Endothelial cell of umbilical vein (primary cell): ENCODE data around the gene PSMA8. TPM values are rescaled to one million over a fixed set of nuclear protein-coding genes. Genes with fewer than 3 reads are reported as not detected.

Source experiments
- BruUV-seq: library from RNA; stranded (reverse); fragments of 400-500 nt; replicated peaks from 2 replicates; lab custom pipeline; 2021; lab: Mats Ljungman, UMichigan
- CTCF ChIA-PET: fragments of 300-600, 350-600 bp; sonication (Branson Sonifier 250); formaldehyde crosslinking; loops from one replicate; lab custom pipeline; 2021; ENCODE audit warnings: antibody characterized with exemption, inconsistent platforms; lab: Charles Lee
- POLR2A ChIA-PET: fragments of 300-600, 350-600 bp; sonication (Branson Sonifier 250); formaldehyde crosslinking; loops from one replicate; lab custom pipeline; 2021; ENCODE audit warnings: antibody characterized with exemption, inconsistent platforms; lab: Charles Lee
- DNase-seq: peaks from one replicate; pipeline ENCODE4 v3.0.0-alpha.2; 2011; ENCODE audit warnings: low read depth, low spot score
- FAIRE-seq: peaks from 2 replicates; lab custom pipeline; 2011; peaks lifted over from hg19 to GRCh38; lab: Jason Lieb, UNC
- H2AFZ ChIP-seq: 2 replicates; pipeline ENCODE4 v1.6.0; 2012; ENCODE audit warnings: low read depth, low read length, control low read depth, inconsistent platforms
- H3K27ac ChIP-seq: 2 replicates; pipeline ENCODE4 v1.5.1; 2011; ENCODE audit warnings: low read depth, mild to moderate bottlenecking, control low read depth, low read length, moderate library complexity; ENCODE audit not compliant: insufficient read depth
- H3K27me3 ChIP-seq, 2 experiments: 2 replicates each; pipeline versions ENCODE4 v1.6.0 to v1.6.1; 2011; ENCODE audit warnings: low read length in 2 of 2, mixed read lengths in 1 of 2; ENCODE audit not compliant: control insufficient read depth in 2 of 2, insufficient read depth in 2 of 2
- H3K36me3 ChIP-seq, 2 experiments: 2 replicates in 1 of 2; 3 replicates in 1 of 2; pipeline ENCODE4 v1.5.1; 2011; ENCODE audit warnings: low read length in 2 of 2, mild to moderate bottlenecking in 1 of 2, moderate library complexity in 1 of 2; ENCODE audit not compliant: control insufficient read depth in 2 of 2, insufficient read depth in 2 of 2; ENCODE audit errors: extremely low read depth in 1 of 2
- H3K4me1 ChIP-seq: 3 replicates; pipeline ENCODE4 v1.5.1; 2011; ENCODE audit warnings: mild to moderate bottlenecking, low read length; ENCODE audit not compliant: control insufficient read depth, insufficient read depth; ENCODE audit errors: extremely low read depth
- H3K4me2 ChIP-seq: 2 replicates; pipeline ENCODE4 v1.6.1; 2011; ENCODE audit warnings: low read length, control low read depth, mixed read lengths; ENCODE audit not compliant: insufficient read depth
- H3K4me3 ChIP-seq, 3 experiments: fragments of 200-600 bp in 1 of 3; sonication (generic), shearing (Covaris generic) in 1 of 3; replicated peaks in 1 of 3; 2 replicates each; pipeline ENCODE4 v1.5.1; 2011 to 2016; ENCODE audit warnings: control low read depth in 3 of 3, low read length in 3 of 3, mild to moderate bottlenecking in 2 of 3, inconsistent platforms in 1 of 3, low read depth in 1 of 3, moderate library complexity in 1 of 3; ENCODE audit not compliant: insufficient read depth in 1 of 3
- H3K79me2 ChIP-seq: 2 replicates; pipeline ENCODE4 v1.6.0; 2012; ENCODE audit warnings: low read length, inconsistent platforms; ENCODE audit not compliant: control insufficient read depth, insufficient read depth
- H3K9ac ChIP-seq: replicated peaks from 2 replicates; pipeline ENCODE3; 2011; ENCODE audit warnings: low read length, control low read depth; ENCODE audit not compliant: insufficient read depth; ENCODE audit errors: extremely low read depth
- H3K9me1 ChIP-seq: replicated peaks from 3 replicates; pipeline ENCODE4 v1.6.0; 2011; ENCODE audit warnings: mild to moderate bottlenecking, low read length; ENCODE audit not compliant: control insufficient read depth, insufficient read depth; ENCODE audit errors: extremely low read depth
- H3K9me3 ChIP-seq: replicated peaks from 2 replicates; pipeline ENCODE4 v1.5.1; 2012; ENCODE audit warnings: low read length, inconsistent platforms; ENCODE audit not compliant: control insufficient read depth, insufficient read depth
- H4K20me1 ChIP-seq: replicated peaks from 2 replicates; pipeline ENCODE3; 2011; ENCODE audit warnings: mild to moderate bottlenecking, low read length; ENCODE audit not compliant: control insufficient read depth, insufficient read depth; ENCODE audit errors: extremely low read depth
- EZH2 ChIP-seq: IDR thresholded peaks from 2 replicates; pipeline ENCODE4 v1.6.1; 2012; ENCODE audit warnings: borderline replicate concordance, low read depth, mild to moderate bottlenecking, moderate library complexity, low read length, inconsistent platforms; ENCODE audit not compliant: severe bottlenecking
- FOS ChIP-seq: IDR thresholded peaks from 2 replicates; pipeline ENCODE4 v1.6.1; 2011; ENCODE audit warnings: mild to moderate bottlenecking, low read length, moderate library complexity, borderline replicate concordance; ENCODE audit not compliant: insufficient read depth
- GATA2 ChIP-seq: IDR thresholded peaks from 2 replicates; pipeline ENCODE4 v1.7.0; 2011; ENCODE audit warnings: low read depth, mild to moderate bottlenecking, moderate library complexity, mixed read lengths, low read length; ENCODE audit not compliant: insufficient read length, insufficient read depth
- JUN ChIP-seq: IDR thresholded peaks from 2 replicates; pipeline ENCODE4 v1.6.1; 2011; ENCODE audit warnings: borderline replicate concordance, low read depth; ENCODE audit not compliant: insufficient read length, insufficient read depth
- MYC ChIP-seq: IDR thresholded peaks from one replicate; pipeline ENCODE4 v1.6.1; 2011; ENCODE audit warnings: mild to moderate bottlenecking, low read depth, low read length
- POLR2A ChIP-seq: IDR thresholded peaks from 2 replicates; pipeline ENCODE4 v1.6.1; 2012; ENCODE audit warnings: low read depth, mild to moderate bottlenecking, control low read depth, low read length
- POLR2AphosphoS5 ChIP-seq: IDR thresholded peaks from 2 replicates; pipeline ENCODE4 v1.6.1; 2012; ENCODE audit warnings: low read depth, mild to moderate bottlenecking, control low read depth, low read length, moderate library complexity; ENCODE audit not compliant: insufficient read depth
- dilution Hi-C: fragments of 300-500 bp; cut with MboI; formaldehyde crosslinking; loops from one replicate; pipeline ENCODE4 v1.15.0; 2019; ENCODE audit warnings: low sequenced_read_pairs; ENCODE audit not compliant: extremely low pct_ligation_motif_present
- intact Hi-C: fragments of 100-400 bp; cut with micrococcal nuclease; formaldehyde crosslinking; loops from one replicate; pipeline ENCODE4 v1.10.0; 2022
- polyA plus RNA-seq, 4 experiments: library from polyadenylated mRNA; depleted of rRNA in 3 of 4; stranded (reverse) in 3 of 4; unstranded in 1 of 4; fragments of >200 nt; gene quantifications; 2 replicates each; pipeline versions ENCODE4 v1.2.1 to v1.2.3, GENCODE V29; 2011 to 2012; ENCODE audit warnings: missing spikeins in 1 of 4
- total RNA-seq: library from RNA; stranded (reverse); gene quantifications from 2 replicates; pipeline ENCODE4 v1.2.3, GENCODE V29; 2021
- TF ChIP-seq, protein P1 (sequence below), 2 donors: IDR thresholded peaks; 1 replicate in 1 of 2; 2 replicates in 1 of 2; pipeline ENCODE4 v1.5.1; 2011; ENCODE audit warnings: low read length in 2 of 2, mild to moderate bottlenecking in 2 of 2, moderate library complexity in 2 of 2, control low read depth in 1 of 2, inconsistent platforms in 1 of 2, low read depth in 1 of 2; ENCODE audit not compliant: insufficient read depth in 1 of 2; ENCODE audit errors: extremely low read depth in 1 of 2
- TF ChIP-seq, protein P2 (sequence below): IDR thresholded peaks from 2 replicates; pipeline ENCODE4 v1.6.1; 2011; ENCODE audit not compliant: insufficient read depth, insufficient read length

PSMA8 gene
- total and polyA plus RNA-seq, 2 donors (not counting 3 experiments of a cell fraction or from before 2014, with no cell fraction given), result not detected

DNA sequence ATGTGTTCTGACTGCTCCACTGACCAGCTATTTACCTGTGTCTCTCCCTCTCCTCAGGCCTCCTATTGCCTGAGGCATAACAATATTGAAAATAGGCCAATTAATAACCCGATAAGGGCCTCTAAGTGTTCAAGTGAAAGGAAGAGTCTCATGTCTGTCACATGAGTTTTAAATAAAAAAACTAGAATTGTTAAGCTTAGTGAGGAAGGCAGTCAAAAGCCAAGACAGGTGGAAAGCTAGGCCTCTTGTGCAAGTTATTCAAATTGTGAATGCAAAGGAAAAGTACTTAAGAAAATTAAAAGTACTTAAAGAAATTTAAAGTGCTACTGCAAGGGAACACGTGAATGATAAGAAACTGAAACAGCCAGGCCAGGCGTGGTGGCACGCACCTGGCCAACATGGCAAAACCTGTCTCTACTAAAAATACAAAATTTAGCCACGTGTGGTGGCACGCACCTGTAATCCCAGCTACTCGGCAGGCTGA, 47.7 kb downstream of the PSMA8 start:
- FAIRE-seq, result no peak
- Histone ChIP-seq H3K9me3 (no peaks in the 10 kb centered on the region), H3K9me1 (no peaks in the 10 kb centered on the region), H3K4me1 (no peaks in the 10 kb centered on the region), H3K79me2 (no peaks in the 10 kb centered on the region), H3K4me3 (no peak overlapping the region), H2AFZ (no peak overlapping the region), H3K27me3 (peaks cover 0 to 3% of the 10 kb centered on the region in 2 experiments), H3K36me3 (no peaks in the 10 kb centered on the region), H3K9ac (no peak overlapping the region), H4K20me1 (no peaks in the 10 kb centered on the region), H3K4me2 (no peak overlapping the region), H3K27ac (no peak overlapping the region)
- no TSS peak for BruUV-seq
- dilution Hi-C loops (no loop called here), intact Hi-C loops (no loop called here)
- POLR2A ChIA-PET, result no interaction called here
- DNase-seq, result no peak
- no peak for TF ChIP-seq EZH2
- no peak for TF ChIP-seq MYC
- TF ChIP-seq, protein P1, sequence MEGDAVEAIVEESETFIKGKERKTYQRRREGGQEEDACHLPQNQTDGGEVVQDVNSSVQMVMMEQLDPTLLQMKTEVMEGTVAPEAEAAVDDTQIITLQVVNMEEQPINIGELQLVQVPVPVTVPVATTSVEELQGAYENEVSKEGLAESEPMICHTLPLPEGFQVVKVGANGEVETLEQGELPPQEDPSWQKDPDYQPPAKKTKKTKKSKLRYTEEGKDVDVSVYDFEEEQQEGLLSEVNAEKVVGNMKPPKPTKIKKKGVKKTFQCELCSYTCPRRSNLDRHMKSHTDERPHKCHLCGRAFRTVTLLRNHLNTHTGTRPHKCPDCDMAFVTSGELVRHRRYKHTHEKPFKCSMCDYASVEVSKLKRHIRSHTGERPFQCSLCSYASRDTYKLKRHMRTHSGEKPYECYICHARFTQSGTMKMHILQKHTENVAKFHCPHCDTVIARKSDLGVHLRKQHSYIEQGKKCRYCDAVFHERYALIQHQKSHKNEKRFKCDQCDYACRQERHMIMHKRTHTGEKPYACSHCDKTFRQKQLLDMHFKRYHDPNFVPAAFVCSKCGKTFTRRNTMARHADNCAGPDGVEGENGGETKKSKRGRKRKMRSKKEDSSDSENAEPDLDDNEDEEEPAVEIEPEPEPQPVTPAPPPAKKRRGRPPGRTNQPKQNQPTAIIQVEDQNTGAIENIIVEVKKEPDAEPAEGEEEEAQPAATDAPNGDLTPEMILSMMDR (IDR thresholded peaks at IDR 0.05; ENCODE audit: extremely low read depth in 1 of 2, insufficient read depth in 1 of 2, low read depth in 1 of 2, low read length in 2 of 2), result no peak
- TF ChIP-seq POLR2A, result no peak
- TF ChIP-seq FOS, result no peak
- no peak for TF ChIP-seq POLR2AphosphoS5
- no peak for TF ChIP-seq JUN
- TF ChIP-seq, protein P2, sequence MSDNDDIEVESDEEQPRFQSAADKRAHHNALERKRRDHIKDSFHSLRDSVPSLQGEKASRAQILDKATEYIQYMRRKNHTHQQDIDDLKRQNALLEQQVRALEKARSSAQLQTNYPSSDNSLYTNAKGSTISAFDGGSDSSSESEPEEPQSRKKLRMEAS, result no peak
- TF ChIP-seq GATA2, result no peak
- CTCF ChIA-PET, result no interaction called here
